ELR (cell line): ENCODE measurements around the gene BARX1.
"Not testable (repeated sequence)": the region's sequence is repeated elsewhere in the genome, so short reads cannot be mapped to it uniquely, and the experiment has no call there.

Source experiments
- DNase-seq: peaks from one replicate; pipeline ENCODE4 v3.0.0-alpha.2; 2015; ENCODE audit warnings: low read depth

Gene BARX1

DNA sequence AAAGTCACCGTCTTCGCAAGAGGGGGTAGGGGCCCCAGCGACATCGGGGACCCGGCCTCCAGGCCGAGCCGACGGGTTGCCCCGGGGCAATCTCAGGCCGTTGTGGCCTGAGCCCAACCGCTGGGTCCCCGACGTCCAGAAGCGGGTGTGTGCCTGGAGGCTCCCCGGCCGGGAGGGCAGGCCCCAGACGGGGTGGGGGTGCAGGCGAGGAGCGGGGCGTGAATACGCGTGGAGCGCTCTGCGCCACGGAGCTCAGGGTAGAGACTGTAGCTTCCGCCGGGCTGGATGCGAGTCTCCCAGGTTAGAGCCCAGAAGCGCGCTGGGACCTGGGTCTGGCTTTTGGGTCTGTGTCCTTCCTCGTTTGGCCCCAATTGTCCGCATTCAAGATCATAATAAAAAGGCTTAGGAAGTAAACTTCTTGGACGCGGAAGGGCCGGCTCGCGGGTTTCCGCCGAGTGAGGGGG, 3.5 kb downstream of the BARX1 start:
- DNase-seq: no peak

DNA sequence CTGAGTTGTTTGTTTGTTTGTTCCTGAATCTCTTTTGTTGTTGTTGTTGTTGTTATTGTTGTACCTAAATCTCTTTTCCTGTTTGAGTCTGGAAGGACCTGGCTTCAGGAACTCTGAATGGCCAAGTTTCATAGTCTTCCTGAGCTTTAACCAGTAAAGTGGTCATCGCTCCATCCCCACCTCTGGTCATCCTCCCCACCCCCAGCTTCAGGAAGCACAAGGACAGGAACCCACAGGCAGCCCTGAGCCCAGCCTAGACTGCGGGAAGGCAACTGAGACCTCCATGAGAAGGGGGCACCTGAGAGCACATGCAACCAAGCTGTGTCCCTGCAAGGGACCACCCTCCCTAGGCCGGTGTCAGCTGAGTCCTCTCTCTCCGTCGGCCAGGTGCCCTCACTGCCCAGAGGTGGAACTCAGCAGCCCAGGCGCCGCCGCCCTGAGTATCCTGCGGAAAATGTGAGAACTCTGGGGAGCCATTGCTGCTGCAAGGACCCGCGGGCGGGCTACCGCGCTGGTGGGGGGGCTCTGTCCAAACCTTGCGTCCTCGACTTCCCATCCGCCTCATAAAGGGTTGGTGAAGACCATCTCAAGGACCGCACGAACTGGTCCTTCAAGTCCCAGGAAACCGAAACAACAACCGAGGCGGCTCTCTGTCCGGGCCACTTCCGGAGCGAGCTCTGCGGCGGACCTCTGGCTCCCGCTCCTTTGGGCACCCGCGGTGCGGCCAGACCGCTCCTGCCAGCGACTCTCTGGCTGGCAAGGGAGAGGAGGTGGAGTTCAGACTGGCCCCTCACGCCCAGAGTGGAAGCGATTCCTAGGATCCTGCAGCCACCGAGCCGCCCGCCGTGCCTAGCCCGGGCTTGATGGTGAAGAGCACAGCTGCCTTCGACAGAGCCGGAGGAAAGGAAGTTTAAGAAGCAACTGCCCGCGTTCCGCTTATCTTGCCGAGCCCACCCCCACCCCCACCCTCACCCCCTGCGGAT, 4.2 kb downstream of the BARX1 start:
- peak; percentile 31 for DNase-seq

DNA sequence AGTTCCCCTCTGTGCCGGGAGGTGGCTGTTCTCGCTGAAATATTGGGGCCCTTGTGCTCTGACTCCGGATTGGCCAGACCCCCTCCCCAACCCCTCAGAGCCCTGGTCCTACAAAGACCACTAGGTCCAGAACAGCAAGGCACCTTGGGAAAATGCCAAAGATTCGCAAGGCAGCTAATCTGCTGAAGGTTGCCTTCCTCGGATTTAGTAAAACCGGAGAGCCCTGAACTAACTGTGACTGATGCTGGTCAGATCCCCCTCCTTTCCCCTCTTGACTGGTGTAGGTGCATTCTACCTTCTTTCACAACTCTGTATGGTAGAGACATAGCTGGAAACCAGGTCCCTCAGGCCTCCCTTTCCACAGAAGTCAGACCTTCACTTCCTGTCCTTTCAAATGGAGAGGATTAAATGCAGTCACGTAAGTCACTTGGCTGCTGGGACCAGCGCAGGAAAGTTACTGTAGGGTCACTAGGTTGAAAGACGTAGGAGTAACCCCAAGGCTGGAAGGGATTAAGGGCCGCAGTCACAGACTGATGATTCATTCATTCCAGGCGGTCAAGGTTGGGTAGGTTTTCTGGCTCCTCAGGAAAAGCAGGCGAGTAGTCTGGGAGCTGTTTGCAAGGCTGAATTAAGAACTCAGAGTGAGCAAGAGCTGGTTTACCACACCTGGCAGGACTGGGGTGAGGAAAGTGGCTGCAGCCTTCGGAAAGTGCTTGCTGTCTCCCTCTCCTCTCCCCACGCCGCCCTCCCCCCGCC, 5.3 kb downstream of the BARX1 start:
- no peak for DNase-seq

DNA sequence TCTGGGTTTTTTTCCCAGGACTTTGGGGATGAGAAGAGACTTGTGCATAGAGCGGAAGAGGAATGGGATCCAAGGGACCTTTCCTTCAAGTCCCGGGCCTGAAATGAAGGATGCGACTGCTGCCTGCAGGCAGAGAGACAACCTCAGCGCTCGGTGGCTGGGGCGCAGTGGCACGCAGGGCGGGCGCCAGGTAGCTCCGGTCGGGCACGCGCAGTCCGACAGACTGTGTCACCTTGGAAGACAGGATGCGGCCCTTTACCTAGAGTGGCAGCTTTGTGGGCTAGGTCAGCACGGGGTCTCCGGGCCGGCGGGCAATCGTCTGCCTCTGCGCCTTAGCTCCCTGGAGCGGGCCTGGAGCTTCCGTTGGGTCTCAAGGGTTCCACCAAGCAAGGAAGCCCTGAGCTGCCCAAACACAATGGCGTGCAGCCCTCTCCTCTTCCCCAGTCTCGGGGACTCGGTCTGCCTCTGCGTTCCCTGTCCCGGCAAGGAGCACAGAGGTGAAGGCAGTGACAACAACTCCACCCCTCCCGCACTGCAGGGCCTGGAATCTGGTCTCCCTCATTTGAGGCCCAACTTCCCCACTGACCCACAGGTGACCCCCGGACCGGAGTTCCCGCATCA, 6.0 kb downstream of the BARX1 start:
- DNase-seq: no peak

DNA sequence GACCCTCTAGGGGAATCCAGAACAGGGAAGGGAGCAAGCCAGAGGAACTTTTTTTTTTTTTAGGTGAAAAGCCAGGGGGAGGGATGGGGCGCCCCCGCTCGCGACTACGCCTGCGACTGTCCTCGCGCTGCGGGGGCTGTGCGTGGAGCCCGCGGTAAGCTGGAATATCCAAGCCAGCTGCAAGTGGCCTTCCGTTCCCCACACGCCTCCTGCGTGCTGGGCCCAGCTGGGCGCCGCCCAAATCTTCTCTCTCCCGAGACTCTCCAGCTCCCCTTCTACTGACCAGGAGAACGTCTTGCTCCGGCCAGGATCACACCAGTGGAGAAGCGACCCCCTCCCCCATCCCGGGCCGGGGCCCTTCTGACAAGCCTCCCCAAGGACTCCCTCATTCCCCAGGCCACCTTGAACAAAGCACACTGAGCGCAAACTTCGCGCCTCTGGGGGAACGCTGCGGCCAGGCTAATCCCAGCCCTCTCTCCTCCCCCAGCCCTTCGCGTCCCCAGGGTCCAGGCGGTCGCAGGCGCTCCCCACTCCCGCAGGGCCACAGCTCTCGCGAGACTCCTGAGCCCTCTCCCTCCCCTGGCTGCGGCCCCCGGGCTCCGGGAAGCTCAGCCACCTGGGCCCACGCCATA, 6.6 kb downstream of the BARX1 start:
- no peak for DNase-seq

DNA sequence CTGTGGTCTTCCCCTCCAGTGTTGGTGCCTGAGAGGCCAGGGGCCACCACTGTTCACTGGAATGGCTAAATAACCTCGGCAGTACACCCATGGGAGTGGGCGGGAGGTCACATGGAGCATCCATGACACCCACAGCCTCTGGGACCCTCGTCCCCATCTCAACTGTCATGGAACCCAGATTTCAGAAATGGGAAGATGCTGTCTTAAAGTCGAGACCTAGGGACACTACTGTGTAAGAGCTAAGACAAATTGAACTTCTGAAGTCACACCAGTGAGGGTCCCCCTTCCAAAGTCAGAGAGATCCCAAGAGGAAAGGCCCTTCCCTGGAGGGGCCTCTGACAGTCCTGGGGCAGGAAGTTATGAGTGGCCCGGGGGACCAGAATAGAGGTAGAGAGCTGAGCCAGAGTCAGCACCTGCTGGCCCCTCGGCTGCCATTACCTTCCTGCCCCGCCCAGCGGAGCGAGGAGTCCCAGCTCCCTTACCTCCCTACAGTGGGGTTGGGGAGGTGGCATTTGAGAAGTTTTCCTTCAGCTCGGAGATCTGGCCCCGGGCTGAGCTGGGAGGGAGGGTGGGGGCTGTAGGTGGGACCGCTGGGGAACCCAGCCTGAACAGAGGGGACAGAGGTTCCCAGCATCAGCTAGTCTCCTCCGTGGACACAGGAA, 7.6 kb downstream of the BARX1 start:
- DNase-seq: no peak

DNA sequence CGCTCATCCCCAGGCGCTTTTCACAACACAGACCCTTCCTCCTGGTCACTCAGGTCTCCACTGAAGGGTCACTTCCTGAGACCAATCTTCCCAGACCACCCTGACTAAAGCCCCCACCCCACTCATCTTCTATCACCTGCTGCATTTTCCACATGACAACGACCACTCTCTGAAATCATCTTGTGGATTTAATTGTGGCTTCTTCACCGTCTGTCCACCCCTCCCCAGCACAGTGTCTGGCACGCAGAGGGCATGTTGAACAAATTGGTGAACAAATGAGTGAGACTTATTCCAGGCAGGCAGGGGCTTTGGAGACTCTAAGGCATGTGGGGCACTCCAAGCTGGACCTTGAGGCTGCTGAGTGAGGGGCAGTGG, 8.8 kb downstream of the BARX1 start:
- no peak for DNase-seq

DNA sequence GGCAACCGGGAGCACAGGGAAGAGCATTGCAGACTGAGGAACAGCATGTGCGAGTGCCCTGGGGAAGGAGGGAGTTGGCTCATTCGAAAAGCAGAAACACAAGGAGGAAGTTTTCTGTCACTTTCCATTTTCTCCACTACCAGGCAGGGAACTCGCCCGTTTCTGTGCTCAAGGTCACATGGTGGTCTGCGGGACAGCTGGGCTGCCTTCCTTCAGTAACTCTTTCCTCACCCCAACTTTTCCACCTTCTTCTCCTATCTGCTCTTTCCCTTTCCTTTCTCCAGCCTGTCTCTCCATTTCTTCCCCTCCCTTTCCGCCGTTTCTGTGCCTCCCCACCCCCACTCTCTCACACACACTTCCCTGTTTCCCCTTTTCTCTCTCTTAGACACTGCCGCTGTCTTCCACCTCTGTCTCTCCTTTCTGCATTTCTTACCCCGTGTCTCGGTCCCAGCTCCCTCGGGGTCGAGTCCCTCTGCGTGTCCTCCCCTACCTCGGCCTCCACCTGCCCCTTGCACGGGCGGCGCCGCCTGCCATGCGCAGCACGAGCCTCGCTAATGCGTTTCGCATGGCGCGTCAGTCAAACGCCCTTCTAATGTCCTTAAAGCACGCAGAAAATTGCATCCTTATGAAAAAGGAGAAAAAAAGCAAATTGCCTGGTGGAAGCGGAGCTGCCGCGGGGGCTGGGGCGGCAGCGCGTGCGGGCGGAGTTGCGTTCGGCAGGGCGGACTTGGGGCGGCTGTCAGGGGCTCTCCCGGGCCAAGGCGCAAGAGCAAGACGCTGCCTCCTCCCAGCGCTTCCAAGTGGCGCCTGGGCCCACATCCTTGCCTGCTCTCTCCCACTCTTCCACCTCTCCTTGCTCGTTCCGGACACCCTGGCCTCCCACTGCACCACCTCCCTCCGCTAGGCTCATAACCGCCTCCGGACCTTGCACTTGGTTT, 9.5 kb downstream of the BARX1 start:
- no peak for DNase-seq

DNA sequence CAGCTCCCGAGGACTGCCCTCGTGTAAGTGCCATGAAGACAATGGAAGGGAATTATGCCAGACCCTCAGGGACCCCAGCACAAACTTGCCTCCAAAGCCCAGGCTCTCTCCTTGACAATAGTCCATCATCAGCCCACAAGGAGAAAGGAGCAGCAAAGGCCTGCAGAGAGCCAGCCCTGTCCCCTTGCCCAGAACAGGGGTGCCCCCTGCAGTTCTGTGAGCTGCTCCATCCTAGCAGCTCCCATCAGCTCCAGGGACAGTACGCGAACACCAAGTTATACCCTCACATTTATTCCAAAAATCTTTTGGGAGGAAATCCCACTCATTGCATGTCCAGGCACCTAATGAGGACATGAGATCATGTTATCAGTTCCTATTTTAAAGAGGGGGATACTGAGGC, 11.1 kb downstream of the BARX1 start:
- DNase-seq: no peak

DNA sequence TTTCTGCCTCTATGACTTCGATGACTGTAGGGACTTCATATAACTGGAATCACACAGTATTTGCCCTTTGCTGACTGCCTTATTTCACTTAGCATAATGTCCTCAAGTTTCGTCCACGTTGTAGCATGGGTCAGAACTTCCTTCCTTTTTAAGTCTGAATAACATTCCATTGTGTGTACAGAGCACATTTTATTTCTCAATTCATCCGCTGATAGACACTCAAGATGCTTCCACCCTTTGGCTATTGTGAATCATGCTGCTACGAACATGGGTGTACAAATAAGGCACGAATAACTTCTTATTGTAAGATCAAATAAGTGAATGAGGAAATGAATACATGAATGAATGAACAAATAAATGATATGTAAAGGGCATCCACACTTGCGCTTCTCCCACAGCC, 13.0 kb downstream of the BARX1 start:
- DNase-seq: no peak

DNA sequence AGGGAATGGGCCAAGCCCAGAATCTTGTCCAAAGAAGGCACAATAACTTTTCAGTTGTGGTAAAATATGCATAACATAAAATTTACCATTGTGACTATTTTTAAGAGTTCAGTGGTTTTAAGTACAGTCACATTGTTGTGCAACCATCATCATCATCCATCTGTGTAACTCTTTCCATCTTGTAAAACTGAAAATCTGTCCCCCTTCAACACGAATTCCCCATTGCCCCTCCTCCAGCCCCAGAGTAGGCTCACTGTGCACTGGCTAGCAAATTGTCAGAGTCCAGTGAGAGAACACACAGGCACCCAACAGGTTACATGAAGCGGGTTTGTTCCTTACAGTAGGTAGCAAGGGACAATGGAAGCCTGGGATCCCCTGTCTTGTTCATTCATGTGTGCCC, 13.7 kb downstream of the BARX1 start:
- DNase-seq: no peak

DNA sequence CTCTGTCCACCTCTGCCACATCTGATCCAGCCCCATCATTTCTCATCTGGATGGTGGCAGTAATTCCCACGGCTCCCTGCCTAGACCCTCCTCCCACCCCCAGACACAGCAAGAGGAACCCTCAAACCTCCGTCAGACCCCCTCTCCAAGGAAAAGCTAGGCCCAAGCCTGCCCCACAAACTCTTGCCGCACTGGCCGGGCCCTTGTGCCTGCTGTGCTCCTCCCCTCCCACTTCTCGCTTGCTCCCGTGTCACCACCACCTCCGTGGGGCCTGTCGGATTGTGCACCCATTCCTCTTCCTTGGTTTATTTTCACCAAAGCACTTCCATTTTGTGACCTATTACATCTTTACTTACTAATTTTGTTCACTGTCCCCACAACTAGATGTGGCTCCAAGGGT, 14.2 kb downstream of the BARX1 start:
- DNase-seq: no peak

DNA sequence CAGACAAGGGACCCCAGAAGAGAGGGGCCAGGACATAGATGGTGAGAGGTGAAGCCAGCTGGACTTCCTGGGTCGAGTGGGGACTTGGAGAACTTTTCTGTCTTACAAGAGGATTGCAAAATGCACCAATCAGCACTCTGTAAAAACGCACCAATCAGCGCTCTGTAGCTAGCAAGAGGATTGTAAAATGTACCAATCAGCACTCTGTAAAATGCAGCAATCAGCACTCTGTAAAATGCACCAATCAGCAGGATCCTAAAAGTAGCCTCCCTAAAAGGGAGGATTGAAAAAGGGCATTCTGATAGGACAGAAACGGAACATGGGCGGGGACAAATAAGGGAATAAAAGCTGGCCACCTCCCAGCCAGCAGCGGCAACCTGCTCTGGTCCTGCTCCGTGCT, 15.6 kb downstream of the BARX1 start:
- DNase-seq: not testable (repeated sequence)

DNA sequence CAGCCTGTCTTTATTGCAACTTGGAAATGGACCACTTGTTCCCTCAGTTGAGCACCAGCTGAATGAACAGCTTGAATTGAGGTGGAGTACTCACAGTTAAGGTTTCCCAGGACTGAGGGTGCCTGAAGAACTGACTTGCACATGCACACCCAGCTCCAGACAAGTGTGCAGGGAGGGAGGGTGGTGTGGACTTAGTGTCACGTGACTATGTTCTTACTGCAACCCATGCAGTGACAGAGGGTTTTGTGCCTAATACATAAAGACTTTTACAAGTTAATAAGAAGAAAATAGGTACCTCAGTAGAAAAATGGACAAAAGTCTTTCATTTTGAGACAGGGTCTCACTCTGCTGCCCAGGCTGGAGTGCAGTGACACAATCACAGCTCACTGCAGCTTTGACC, 18.0 kb downstream of the BARX1 start:
- no peak for DNase-seq

DNA sequence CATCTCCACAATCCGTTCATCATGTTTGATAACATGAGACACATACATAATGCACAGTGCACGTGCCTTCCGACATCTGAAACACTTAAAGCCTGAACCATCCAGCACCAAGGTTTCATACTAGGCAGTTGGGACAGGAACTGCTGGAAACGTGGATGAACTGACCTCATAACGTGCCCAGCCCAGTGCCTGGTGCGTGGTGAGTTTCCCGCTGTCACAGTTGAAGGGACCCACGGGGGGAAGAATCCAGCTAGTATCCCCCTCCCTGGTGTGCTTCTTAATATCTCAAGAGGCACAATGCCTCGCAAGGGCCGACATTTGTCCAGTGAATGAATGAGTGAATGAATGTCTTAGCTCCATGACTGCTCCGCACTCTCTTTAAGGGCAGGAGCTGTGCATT, 23.2 kb downstream of the BARX1 start:
- no peak for DNase-seq

DNA sequence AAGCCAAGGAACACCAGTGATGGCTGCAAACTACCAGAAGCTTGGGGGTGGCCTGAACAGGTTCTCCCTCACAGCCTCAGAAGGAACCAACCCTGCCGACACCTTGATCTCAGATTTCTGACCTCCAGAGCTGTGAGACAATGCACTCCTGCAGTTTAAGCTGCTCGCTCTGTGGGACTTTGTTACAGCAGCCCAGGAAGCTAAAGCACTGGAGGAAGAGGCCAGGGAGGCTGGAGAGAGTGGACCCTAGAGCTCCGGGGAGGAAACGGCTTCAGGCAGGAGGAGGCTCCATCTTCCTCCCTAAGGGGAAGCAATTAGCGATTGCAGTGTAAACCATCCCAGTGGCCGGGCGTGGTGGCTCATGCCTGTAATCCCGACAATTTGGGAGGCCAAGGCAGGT, 25.1 kb downstream of the BARX1 start:
- DNase-seq: no peak

DNA sequence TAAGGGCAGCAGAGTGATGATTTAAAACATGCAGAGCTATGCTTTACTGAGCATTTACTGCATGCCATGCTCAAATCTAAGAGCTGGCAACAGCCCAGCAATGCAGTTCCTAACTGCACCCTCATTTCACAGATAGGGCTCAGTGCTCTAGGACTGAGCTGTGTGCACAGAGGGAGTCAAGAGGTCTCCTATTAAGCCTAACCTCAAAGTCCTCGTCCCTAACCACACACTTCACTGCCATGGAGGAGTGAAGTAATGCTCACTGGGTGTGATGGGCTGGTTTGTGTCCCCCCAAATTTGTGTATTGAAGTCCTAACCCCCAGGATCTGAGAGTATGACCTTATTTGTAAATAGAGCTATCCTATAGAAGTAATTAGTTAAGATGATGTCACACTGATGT, 25.9 kb downstream of the BARX1 start:
- no peak for DNase-seq

DNA sequence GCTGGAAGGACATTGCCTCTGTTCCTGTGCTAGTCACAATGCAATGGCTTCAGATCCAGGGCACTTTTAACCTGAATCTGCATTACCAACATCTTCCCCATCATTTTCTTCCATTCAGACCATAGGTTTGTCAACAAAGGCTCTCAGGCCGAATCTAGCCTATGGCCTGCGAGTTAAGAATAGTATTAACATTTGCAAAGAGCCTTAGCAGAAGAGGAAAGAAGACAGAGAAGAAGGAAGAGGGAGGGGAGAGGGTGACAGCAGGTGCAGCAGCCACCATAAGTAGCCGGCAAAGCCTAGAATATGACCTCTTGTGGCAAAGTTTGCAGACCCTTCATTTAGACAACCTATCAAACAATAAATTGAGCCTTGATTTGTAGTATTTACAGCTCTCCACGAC, 32.6 kb downstream of the BARX1 start:
- DNase-seq: no peak

DNA sequence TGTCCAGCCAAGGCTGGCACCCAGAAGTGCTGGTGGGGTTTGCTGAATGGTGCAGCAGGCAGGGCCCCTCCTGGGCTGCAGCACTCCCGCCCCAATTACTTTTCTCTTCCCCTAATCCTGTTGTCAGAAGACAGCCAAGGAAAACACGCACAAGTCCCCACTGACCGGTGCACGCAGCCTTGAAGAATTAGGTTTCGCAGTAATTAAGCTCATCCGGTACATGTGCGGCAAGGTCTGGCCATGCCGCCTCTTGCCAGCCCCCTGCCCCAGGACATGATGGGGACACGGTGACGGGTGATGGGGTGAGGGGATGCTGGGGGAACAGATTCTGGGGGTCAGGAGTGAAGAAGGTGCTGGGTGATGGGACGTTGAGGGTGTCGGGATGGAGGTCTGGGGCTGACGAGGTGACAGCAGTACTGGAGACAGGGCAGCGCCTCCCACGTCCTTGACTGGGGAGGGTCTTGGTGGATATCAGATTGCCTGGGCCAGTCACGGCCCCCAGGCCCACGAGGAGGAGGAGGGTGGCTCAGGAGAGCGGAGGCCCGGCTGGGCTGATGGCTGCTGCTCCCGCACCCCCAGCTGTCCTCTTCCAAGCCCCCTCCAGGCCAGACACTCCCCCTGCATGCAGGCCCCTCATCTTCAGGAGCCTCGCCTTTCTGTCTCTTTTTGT, 34.9 kb downstream of the BARX1 start:
- DNase-seq: no peak

DNA sequence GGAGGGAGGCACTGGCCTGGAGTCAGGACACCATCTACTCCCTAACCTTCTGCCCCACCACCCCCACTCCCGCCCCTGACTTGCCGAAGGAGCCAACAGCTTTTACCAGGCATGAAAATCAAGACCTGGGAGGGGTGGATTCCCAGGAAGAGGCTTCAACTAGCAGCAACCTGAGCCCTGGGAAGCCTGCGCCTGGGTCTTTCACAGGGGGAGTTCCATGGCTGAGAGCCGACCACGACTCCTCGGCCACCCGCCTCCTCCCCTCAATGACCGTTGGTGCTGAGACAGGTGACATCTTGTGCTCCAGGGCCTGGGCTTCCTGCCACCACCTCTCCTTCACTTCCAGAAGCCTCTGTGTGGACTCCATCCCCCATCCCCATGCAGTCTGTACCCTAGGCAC, 37.1 kb downstream of the BARX1 start:
- no peak for DNase-seq
